Skeletal muscle cell (primary cell): ENCODE data around the gene C14orf93.

Source experiments
- DNase-seq: peaks from one replicate; pipeline ENCODE4 v3.0.0-alpha.2; 2010; ENCODE audit warnings: low read depth
- H3K4me3 ChIP-seq: 2 replicates; pipeline ENCODE4 v1.5.1; 2011; ENCODE audit warnings: low read depth, mild to moderate bottlenecking, control low read depth, low read length, moderate library complexity

Gene C14orf93

GRCh38 chr14:22997676-22998323 lies 12.1 kb downstream of the C14orf93 start:
- DNase-seq, result no peak
- H3K4me3 ChIP-seq, result no peak overlapping the region

- H3K4me3 ChIP-seq, result no peak overlapping the region
- no peak for DNase-seq
Observed at GRCh38 chr14:22996768-22997654, 12.9 kb downstream of the C14orf93 start.

GRCh38 chr14:22995889-22996625 lies 13.9 kb downstream of the C14orf93 start:
- no peak overlapping the region for H3K4me3 ChIP-seq
- DNase-seq, result no peak

DNA sequence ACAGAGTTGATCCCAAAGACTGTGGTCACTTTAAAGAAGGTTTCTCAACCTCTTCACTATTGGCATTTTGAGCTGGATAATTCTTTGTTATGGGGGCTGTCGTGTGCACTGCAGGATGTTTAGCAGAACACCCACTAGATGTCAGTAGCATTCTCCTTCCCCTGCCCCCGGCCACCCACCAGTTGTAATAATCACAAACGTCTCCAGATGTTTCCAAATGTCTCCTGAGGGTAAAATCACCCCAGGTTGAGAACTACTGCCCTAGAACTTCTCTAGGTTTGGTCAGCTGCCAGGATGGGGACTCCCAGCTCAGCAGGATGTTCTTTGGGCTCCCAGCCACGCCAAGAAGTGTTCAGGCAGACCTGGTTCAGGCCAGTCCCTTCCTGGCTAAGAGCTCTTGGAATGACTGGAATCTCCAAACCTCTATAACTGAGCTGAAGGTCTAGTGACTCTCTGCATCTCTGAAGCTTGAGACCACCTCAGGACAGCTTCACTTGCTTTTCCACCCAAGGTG lies 15.1 kb downstream of the C14orf93 start:
- H3K4me3 ChIP-seq, result no peak overlapping the region

GRCh38 chr14:22993517-22993916 lies 16.4 kb downstream of the C14orf93 start:
- H3K4me3 ChIP-seq, result no peak overlapping the region
- no peak for DNase-seq

More for the DNA sequence above, 15.1 kb downstream of the C14orf93 start:
- no peak for DNase-seq

GRCh38 chr14:22991852-22992251 lies 18.1 kb downstream of the C14orf93 start:
- no peak for DNase-seq
- H3K4me3 ChIP-seq, result no peak overlapping the region

DNA sequence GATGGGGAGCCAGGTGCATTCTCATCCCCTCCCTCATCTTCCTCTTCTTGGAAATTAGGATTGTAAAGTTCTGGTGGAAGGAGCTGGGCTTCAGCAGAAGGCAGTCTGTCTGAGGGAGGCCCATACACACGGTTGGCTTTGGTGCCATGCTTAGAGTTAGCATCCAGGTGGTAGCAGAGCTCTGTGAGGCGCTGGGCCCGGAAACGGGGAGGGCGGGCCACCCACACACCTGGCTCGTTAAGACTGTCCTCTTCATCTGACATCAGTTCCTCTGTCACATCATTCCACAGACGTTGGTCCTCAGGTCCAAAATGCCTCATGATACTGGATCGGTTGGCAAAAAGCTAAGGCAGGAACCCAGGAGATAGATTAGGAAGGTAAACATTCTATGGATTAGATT lies 22.7 kb downstream of the C14orf93 start:
- H3K4me3 ChIP-seq, result no peak overlapping the region
- no peak for DNase-seq

DNA sequence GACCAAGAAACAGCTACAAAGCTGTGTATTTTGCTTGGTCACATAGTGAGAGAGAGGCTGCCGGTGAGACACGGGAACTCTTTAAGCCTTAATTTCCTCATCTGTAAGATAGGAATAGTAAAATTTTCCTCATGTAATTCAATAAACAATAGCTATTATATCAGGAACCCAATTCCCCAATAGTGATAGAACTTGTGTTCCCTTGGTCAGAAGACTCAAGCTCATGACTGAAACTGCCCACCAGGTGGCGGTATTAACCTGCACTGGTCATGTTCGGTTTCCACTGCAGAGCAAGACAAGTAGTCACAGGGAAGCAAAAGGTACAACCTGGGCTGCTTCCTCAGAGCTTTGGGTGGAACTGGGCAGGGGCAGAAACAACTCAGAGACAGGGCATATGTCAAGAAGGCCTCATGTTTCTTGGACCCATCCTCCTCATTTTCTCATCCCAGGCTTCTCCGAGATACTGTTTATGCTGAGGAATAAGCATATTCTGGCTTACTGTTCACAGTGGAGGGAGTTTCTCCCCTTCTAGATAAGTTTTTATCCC lies 23.4 kb downstream of the C14orf93 start:
- no peak overlapping the region for H3K4me3 ChIP-seq
- DNase-seq, result no peak

GRCh38 chr14:22985894-22986507 lies 23.9 kb downstream of the C14orf93 start:
- no peak for DNase-seq
- H3K4me3 ChIP-seq, result no peak overlapping the region

DNA sequence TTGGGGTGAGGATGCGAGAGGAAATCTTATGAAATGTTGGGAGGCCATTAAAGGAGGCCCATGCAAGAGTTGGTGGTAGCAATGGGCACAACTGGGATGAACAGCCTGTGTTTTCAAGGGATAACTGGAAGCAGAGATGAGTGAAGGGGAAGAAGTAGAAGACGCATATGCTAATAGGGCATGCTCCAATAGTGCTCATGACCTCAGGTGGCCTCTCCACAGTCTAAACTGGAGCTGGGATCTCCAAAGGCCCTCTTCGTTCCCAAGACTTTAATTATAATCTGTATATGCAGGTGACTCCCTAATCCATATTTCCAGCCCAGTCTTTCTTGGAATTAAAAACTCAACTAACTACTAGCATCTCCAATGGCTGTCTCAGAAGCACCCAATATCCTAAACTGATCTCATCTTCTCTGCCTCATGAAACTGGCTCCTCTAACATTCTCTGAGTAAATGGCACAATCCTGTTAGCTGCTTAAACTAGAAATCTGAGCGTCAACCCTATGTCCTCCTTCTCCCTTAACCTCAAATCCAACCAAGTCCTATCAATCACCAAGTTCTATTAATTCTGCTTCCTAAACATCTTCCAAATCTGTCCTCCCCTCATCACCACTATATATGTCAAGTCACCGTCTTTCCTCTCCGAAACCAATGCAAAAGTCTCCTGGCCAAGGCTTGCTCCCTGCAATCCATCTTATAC lies 24.8 kb downstream of the C14orf93 start:
- H3K4me3 ChIP-seq, result no peak overlapping the region
- no peak for DNase-seq

DNA sequence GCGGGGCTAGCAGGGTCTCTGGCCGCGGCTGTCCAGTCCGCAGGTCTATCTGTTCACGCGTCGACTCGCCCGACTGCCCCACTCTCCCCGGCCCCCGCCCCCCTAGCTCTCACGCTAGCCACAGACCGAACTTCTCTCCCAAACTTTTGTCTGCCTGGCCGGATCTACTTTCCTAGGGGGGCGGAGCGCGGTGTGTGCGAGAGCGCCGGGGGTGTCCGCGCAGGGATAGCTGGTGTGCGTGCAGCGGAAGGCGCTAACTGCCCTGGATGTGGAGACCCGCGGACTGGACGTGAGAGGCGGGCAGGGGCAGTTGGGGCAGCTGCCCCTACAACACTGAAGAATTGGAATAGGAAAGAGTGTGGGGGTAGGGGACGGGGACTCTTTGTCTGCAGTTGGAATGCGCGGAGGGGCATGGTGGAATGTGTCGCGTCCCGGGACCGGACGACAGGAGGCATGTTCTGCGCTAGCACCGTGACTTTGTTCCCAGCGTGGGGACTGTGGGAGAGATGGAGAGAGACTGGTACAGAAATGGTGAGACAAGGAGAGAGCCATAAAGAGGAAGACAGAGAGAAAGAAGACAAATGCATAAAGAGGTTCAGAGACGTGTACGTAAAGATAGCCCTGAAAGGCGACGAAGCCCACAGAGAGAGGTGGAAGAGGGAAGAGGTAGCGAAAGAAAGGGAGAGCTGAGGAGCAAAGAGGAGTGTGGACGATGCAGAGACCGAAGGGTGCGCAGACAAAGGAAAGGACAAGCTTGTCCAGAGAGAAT lies 27.3 kb downstream of the C14orf93 start, which contains the start of gene AJUBA:
Gene AJUBA, minus strand, starts transcription at position 75 of the 769 bp plus-strand sequence. CDS start 285 bp downstream, outside the sequence.
- peak within 1 kb of the TSS; percentile 91 for H3K4me3 ChIP-seq
- DNase-seq, result peak; percentile 87

- peak overlapping the region; percentile 91 for H3K4me3 ChIP-seq
- no peak for DNase-seq
Observed at GRCh38 chr14:22981876-22982476, 28.0 kb downstream of the C14orf93 start.

- H3K4me3 ChIP-seq, result peak overlapping the region; percentile 91
- DNase-seq, result no peak
Observed at GRCh38 chr14:22981090-22981875, 28.7 kb downstream of the C14orf93 start.

GRCh38 chr14:22980672-22981089 lies 29.3 kb downstream of the C14orf93 start:
- H3K4me3 ChIP-seq, result peak overlapping the region; percentile 91
- DNase-seq, result no peak

DNA sequence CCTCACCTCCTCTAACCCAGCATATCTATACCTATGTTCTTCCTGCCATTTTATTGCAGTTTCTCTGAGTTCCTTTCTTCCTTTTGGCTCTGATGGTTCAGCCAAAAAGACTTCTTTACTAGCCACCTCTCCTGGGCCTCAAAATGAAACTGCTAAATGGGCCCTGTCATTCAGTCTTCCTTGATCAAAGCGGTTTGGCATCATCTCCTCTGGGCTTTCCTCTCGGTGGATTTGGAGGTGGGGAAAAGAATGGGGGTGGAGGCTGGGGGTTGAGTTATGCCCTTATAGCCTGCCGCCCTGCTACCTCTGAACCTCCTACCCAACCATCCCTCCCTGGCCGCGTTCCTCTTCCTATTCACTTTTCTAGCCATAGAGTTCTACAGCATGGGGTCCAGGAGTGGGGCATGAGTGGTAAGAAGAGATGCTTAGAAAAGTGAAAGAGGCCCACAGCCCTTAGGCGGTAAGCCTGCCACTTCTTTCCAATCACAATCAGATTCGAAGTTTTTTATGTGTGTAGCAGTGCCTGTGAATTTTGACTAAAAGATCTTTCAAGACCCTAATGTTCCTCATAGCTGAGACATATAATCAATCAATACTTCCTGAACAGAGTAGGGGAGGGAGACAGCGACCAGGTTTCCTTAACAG lies 30.1 kb downstream of the C14orf93 start:
- H3K4me3 ChIP-seq, result peak overlapping the region; percentile 91
- DNase-seq, result no peak

DNA sequence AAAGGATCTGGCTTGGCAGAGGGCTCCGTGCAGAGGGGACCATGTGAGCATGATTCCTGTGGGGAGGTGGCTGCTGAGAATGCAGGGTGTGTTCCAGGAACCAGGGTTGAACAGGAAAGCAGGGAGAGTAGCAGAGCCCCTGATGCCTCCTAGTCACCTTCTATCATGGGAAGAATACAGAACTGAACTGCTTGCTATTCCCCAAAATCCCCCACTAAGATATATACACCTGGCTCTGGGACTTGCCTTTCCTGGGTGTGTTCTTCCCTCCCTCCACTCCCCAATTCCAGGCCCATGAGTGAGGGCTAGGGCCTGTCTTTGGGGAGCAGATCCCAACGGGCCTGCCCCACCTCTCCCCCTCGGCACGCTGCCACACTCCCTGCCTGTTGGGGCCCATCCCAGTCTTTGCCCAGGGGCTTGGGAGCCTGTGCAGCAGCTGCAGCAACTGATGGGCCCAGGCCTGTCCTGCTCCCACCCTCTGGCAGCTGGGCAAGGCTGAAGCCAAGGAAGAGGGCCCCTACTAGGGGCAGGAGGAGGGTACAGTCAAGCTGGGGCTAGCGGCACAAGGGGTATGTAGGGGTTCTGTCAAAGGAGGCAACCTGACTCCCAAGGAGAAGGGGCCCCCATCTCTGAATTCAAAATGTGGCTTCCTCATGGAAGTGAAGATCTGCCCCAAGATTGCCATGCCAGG lies 30.8 kb downstream of the C14orf93 start:
- DNase-seq, result no peak
- H3K4me3 ChIP-seq, result peak overlapping the region; percentile 91
